Left kidney (tissue), 8 donors: ENCODE data around the gene RPL18. TPM values are rescaled to one million over a fixed set of nuclear protein-coding genes. Genes with fewer than 3 reads are reported as not detected.
A peak's percentile ranks its signal among the peaks of the same experiment; 100 is the strongest.
"Not testable (repeated sequence)": the region's sequence is repeated elsewhere in the genome, so short reads cannot be mapped to it uniquely, and the experiment has no call there.

Experiments
- DNase-seq: peaks from one replicate; pipeline ENCODE4 v3.0.0-alpha.2; 2013
- long read RNA-seq, 8 donors: transcript quantifications; one replicate each; lab custom pipeline, GENCODE V29; 2026
- polyA plus RNA-seq: library from polyadenylated mRNA; unstranded; fragments of 120-200 nt; gene quantifications from one replicate; pipeline ENCODE4 v1.2.1, GENCODE V29; 2013; ENCODE audit not compliant: insufficient read length

RPL18 gene
- polyA plus RNA-seq: 969 TPM
- long read RNA-seq, donor 1, transcript RPL18-207 (2 exons, 666 nt): minor isoform, 47 of 907 reads
- long read RNA-seq, donor 1, transcript RPL18-208 (7 exons, 1,004 nt): major isoform, 446 of 907 reads
- long read RNA-seq, donor 1, transcript RPL18-201 (6 exons, 612 nt): minor isoform, 94 of 907 reads
- long read RNA-seq, donor 1, transcript RPL18-203 (1 exons, 3,844 nt): minor isoform, 22 of 907 reads
- long read RNA-seq, donor 1, partial matches to known transcripts: 274 of 907 reads
- long read RNA-seq, donor 1, other reads (novel, unspliced or antisense): 0 of 907 reads
- long read RNA-seq, donor 2, transcript RPL18-207 (2 exons, 666 nt): minor isoform, 19 of 694 reads
- long read RNA-seq, donor 2, transcript RPL18-208 (7 exons, 1,004 nt): major isoform, 418 of 694 reads
- long read RNA-seq, donor 2, transcript RPL18-205 (6 exons, 1,036 nt): minor isoform, 9 of 694 reads
- long read RNA-seq, donor 2, transcript RPL18-201 (6 exons, 612 nt): minor isoform, 60 of 694 reads
- long read RNA-seq, donor 2, partial matches to known transcripts: 168 of 694 reads
- long read RNA-seq, donor 2, other reads (novel, unspliced or antisense): 5 of 694 reads
- long read RNA-seq, donor 3, transcript RPL18-203 (1 exons, 3,844 nt): minor isoform, 9 of 593 reads
- long read RNA-seq, donor 3, transcript RPL18-208 (7 exons, 1,004 nt): major isoform, 359 of 593 reads
- long read RNA-seq, donor 3, transcript RPL18-207 (2 exons, 666 nt): minor isoform, 25 of 593 reads
- long read RNA-seq, donor 3, transcript RPL18-201 (6 exons, 612 nt): minor isoform, 56 of 593 reads
- long read RNA-seq, donor 3, partial matches to known transcripts: 132 of 593 reads
- long read RNA-seq, donor 3, other reads (novel, unspliced or antisense): 0 of 593 reads
- long read RNA-seq, donor 4, transcript RPL18-208 (7 exons, 1,004 nt): major isoform, 79 of 242 reads
- long read RNA-seq, donor 4, transcript RPL18-207 (2 exons, 666 nt): minor isoform, 24 of 242 reads
- long read RNA-seq, donor 4, transcript RPL18-201 (6 exons, 612 nt): minor isoform, 13 of 242 reads
- long read RNA-seq, donor 4, partial matches to known transcripts: 118 of 242 reads
- long read RNA-seq, donor 4, other reads (novel, unspliced or antisense): 0 of 242 reads
- long read RNA-seq, donor 5, transcript RPL18-207 (2 exons, 666 nt): minor isoform, 46 of 1,251 reads
- long read RNA-seq, donor 5, transcript RPL18-203 (1 exons, 3,844 nt): minor isoform, 11 of 1,251 reads
- long read RNA-seq, donor 5, transcript RPL18-208 (7 exons, 1,004 nt): major isoform, 780 of 1,251 reads
- long read RNA-seq, donor 5, transcript RPL18-201 (6 exons, 612 nt): minor isoform, 114 of 1,251 reads
- long read RNA-seq, donor 5, partial matches to known transcripts: 262 of 1,251 reads
- long read RNA-seq, donor 5, other reads (novel, unspliced or antisense): 18 of 1,251 reads
- long read RNA-seq, donor 6, transcript RPL18-203 (1 exons, 3,844 nt): minor isoform, 20 of 808 reads
- long read RNA-seq, donor 6, transcript RPL18-208 (7 exons, 1,004 nt): major isoform, 417 of 808 reads
- long read RNA-seq, donor 6, transcript RPL18-207 (2 exons, 666 nt): minor isoform, 34 of 808 reads
- long read RNA-seq, donor 6, transcript RPL18-201 (6 exons, 612 nt): minor isoform, 59 of 808 reads
- long read RNA-seq, donor 6, partial matches to known transcripts: 249 of 808 reads
- long read RNA-seq, donor 6, other reads (novel, unspliced or antisense): 0 of 808 reads
- long read RNA-seq, donor 7, transcript RPL18-205 (6 exons, 1,036 nt): minor isoform, 24 of 1,407 reads
- long read RNA-seq, donor 7, transcript RPL18-201 (6 exons, 612 nt): minor isoform, 111 of 1,407 reads
- long read RNA-seq, donor 7, transcript RPL18-207 (2 exons, 666 nt): minor isoform, 50 of 1,407 reads
- long read RNA-seq, donor 7, transcript RPL18-208 (7 exons, 1,004 nt): major isoform, 821 of 1,407 reads
- long read RNA-seq, donor 7, partial matches to known transcripts: 358 of 1,407 reads
- long read RNA-seq, donor 7, other reads (novel, unspliced or antisense): 8 of 1,407 reads
- long read RNA-seq, donor 8, transcript RPL18-207 (2 exons, 666 nt): minor isoform, 12 of 268 reads
- long read RNA-seq, donor 8, transcript RPL18-201 (6 exons, 612 nt): minor isoform, 46 of 268 reads
- long read RNA-seq, donor 8, transcript RPL18-208 (7 exons, 1,004 nt): major isoform, 150 of 268 reads
- long read RNA-seq, donor 8, partial matches to known transcripts: 57 of 268 reads
- long read RNA-seq, donor 8, other reads (novel, unspliced or antisense): 0 of 268 reads

DNA sequence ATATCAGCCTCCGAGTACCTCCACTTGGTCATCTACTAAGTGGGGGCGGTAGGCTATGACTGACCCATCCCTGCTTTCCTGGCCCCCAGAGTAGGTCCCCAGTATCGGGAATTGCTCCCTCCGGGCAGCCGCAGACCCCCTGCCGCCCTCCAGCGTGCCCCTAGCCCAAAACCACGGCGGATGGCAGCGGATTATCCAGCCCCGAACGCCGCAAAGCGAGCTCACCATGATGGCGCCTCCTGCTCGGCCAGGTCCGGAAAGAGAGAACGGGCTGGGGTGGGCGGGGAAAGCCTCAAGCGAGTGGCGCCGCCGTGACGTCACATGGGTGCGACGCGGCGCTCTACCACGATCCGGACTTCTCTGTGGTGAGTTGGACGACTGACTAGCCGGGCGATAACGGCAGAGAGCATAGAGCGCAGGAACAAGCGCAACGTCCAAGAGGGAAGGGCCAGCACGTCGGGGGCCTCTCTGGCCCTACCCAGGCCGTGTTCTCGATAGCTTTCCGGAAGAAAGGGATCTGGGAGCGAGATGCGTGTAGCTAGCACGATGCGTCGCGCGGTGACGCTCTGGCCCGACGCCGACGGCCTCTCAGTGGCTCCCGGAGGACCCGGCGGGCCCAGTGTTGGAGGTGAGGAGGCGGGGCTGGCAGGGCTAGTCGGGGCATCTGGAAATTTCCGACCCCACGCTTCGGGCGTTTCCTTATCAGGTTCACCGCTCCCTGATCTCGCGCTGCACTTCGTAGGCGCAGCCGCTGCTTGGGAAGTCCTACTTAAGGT, at the start of gene RPL18, which contains the start of gene SPHK2:
RPL18 (minus strand) TSS at position 263 of the 776 bp plus-strand sequence; CDS start at position 228, 35 bp downstream.
SPHK2 (plus strand) TSS at position 591 of the 776 bp plus-strand sequence. CDS start 1,009 bp downstream, outside the sequence.
- DNase-seq: peak; percentile 98

GRCh38 chr19:48668761-48669160, 49.8 kb upstream of the RPL18 start:
- DNase-seq: no peak

GRCh38 chr19:48668332-48668731, 49.4 kb upstream of the RPL18 start:
- no peak for DNase-seq

- no peak for DNase-seq
Observed at GRCh38 chr19:48665786-48666185, 46.8 kb upstream of the RPL18 start.

GRCh38 chr19:48664476-48664875, 45.5 kb upstream of the RPL18 start:
- no peak for DNase-seq

- no peak for DNase-seq
Observed at GRCh38 chr19:48663667-48664066, 44.7 kb upstream of the RPL18 start.

- no peak for DNase-seq
Observed at GRCh38 chr19:48661711-48662090, 42.7 kb upstream of the RPL18 start.

GRCh38 chr19:48660852-48661710, 42.1 kb upstream of the RPL18 start:
- no peak for DNase-seq

DNA sequence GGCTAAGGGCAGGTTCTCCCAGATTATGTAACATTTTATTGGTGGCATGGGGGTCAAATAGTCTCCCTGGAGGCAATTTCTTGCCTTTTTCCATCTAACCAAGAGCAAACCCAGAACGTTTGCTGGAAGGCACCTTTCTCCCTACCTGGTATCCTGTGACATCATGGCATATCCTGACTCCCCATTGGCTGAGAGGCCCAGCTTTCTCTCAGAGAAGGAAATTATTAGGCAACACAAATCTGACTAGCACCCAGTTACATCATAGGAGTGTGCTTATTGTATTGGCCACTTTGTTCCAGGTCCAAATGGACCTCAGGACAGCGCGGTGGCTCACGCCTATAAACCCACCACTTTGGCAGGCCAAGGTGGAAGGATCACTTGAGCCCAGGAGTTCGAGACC, 40.8 kb upstream of the RPL18 start:
- no peak for DNase-seq

DNA sequence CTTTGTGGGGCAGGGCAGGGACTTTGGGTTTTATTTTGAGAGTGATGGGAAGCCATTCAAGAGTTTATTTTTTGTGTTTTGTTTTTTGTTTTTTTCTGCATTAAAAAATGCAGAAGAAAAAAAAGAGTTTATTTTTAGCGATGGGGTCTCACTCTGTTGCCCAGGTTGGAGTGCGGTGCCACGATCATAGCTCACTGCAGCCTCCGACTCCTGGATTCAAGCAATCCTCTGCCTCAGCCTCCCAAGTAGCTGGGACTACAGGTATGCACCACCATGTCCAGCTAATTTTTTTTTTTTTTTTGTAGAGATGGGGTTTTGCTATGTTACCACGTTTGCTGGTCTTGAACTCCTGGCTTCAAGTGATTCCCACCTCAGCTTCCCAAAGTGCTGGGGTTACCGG, 39.5 kb upstream of the RPL18 start:
- DNase-seq: no peak

- not testable (repeated sequence) for DNase-seq
Observed at GRCh38 chr19:48657828-48658227, 38.9 kb upstream of the RPL18 start.

- no peak for DNase-seq
Observed at GRCh38 chr19:48656840-48657474, 38.0 kb upstream of the RPL18 start.

DNA sequence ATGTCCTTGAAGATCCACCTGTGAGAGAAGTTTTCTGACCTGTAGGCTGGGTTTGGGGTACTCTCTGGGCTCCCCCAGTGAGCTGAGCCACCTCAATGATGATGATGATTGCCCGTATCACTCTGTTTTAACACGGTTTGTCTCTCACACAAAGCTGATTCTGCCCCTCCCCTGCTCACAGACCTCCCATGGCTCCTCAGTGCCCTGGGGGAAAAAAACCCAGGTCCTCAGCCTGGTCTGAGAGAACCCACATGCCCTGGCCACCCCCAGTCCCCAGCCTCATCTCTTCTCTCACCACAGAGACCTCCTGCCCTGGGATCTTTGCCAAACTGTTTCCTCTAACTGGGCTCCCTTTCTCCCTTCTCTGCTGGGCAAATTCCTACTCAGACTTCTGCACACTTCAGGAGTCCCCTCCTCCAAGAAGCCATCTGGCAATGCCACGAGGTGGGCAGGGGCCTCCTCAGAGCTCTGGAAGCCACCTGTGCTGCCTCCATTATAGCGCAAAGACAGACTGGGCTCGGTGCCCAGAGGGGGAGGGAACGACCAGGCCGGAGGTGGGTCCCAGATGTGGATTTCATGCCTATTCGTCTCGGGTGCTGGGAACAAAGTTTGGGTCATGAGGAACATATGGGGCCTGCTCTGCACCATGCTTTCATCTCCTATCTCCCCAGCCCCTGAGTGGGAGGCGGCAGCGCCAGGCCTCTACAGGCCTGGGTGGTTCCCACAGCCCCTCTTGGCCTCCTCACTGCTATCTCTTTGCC, 35.5 kb upstream of the RPL18 start:
- no peak for DNase-seq

GRCh38 chr19:48651683-48652048, 32.7 kb upstream of the RPL18 start:
- no peak for DNase-seq

- DNase-seq: no peak
Observed at GRCh38 chr19:48650974-48651682, 32.1 kb upstream of the RPL18 start.

- no peak for DNase-seq
Observed at GRCh38 chr19:48648134-48648533, 29.2 kb upstream of the RPL18 start.
